ENCODE measurements around the gene RCBTB1. TPM values are rescaled to one million over a fixed set of nuclear protein-coding genes. Genes with fewer than 3 reads are reported as not detected.

The RCBTB1 gene
- total RNA-seq, 2 experiments from 2014 or later: 10.3 to 11.4 TPM

- no peak for ATAC-seq (ENCODE audit: poor library complexity)
- Mint-ChIP-seq H3K27me3 (no peaks in the 10 kb centered on the region), H3K9me3 (no peaks in the 10 kb centered on the region), H3K4me3 (peak overlapping the region; percentile 34), H3K27ac (no peak overlapping the region), H3K4me1 (ENCODE audit: low read depth) (peaks cover 48% of the 10 kb centered on the region), H3K36me3 (ENCODE audit: low read depth) (peaks cover 41% of the 10 kb centered on the region)
- CTCF ChIA-PET: no interaction called here
- Histone ChIP-seq H3K4me1 (ENCODE audit: insufficient read depth, low read length) (peaks cover 12% of the 10 kb centered on the region), H3K27ac (ENCODE audit: low read depth in 1 of 2, low read length in 2 of 2) (no peak overlapping the region), H3K4me3 (ENCODE audit: low read length) (no peak overlapping the region), H3K27me3 (ENCODE audit: control insufficient read depth in 1 of 2, insufficient read depth in 2 of 2, low read length in 2 of 2) (no peaks in the 10 kb centered on the region), H3K36me3 (ENCODE audit: insufficient read depth, low read length) (peaks cover 11% of the 10 kb centered on the region), H3K9me3 (ENCODE audit: control insufficient read depth in 1 of 2, insufficient read depth in 1 of 2, low read length in 2 of 2) (no peaks in the 10 kb centered on the region)
- no peak for DNase-seq
- TF ChIP-seq CTCF (IDR thresholded peaks at IDR 0.05): no peak
- intact Hi-C loops (cut with DNase I, micrococcal nuclease): loop anchor here in 1 of 2 experiments (10.0 kb wide), 1 partner anchor 86 kb away; the partner anchor contains the start of gene PHF11
- POLR2A ChIA-PET: no interaction called here
Measured at GRCh38 chr13:49580980-49581680, 4.2 kb downstream of the RCBTB1 start.

- intact Hi-C loops (cut with DNase I, micrococcal nuclease): no loop called here
- ATAC-seq (ENCODE audit: poor library complexity): no peak
- H3K27ac ChIP-seq (ENCODE audit: low read depth in 1 of 2, low read length in 2 of 2): no peak overlapping the region
- no peak for DNase-seq
- H3K9me3 Mint-ChIP-seq: no peaks in the 10 kb centered on the region
- POLR2A ChIA-PET: no interaction called here
- peaks cover 2% of the 10 kb centered on the region for H3K4me1 ChIP-seq (ENCODE audit: insufficient read depth, low read length)
- H3K27ac Mint-ChIP-seq: no peak overlapping the region
- H3K4me3 ChIP-seq (ENCODE audit: low read length): no peak overlapping the region
- H3K27me3 ChIP-seq (ENCODE audit: control insufficient read depth in 1 of 2, insufficient read depth in 2 of 2, low read length in 2 of 2): no peaks in the 10 kb centered on the region
- no peaks in the 10 kb centered on the region for H3K9me3 ChIP-seq (ENCODE audit: control insufficient read depth in 1 of 2, insufficient read depth in 1 of 2, low read length in 2 of 2)
- peaks cover 11% of the 10 kb centered on the region for H3K36me3 ChIP-seq (ENCODE audit: insufficient read depth, low read length)
- peaks cover 36% of the 10 kb centered on the region for H3K36me3 Mint-ChIP-seq (ENCODE audit: low read depth)
- CTCF ChIA-PET: interaction anchor here (1.6 kb wide), 1 partner anchor 9 kb away, joined by 4 read pairs; no protein-coding TSS in a partner anchor
- no peak overlapping the region for H3K4me3 Mint-ChIP-seq
- peaks cover 44% of the 10 kb centered on the region for H3K4me1 Mint-ChIP-seq (ENCODE audit: low read depth)
- H3K27me3 Mint-ChIP-seq: no peaks in the 10 kb centered on the region
- no peak for TF ChIP-seq CTCF (IDR thresholded peaks at IDR 0.05)
Measured at GRCh38 chr13:49579501-49579900, 5.9 kb downstream of the RCBTB1 start.

- no peak overlapping the region for H3K27ac ChIP-seq (ENCODE audit: low read depth in 1 of 2, low read length in 2 of 2)
- no peaks in the 10 kb centered on the region for H3K9me3 ChIP-seq (ENCODE audit: control insufficient read depth in 1 of 2, insufficient read depth in 1 of 2, low read length in 2 of 2)
- Mint-ChIP-seq H3K27me3 (no peaks in the 10 kb centered on the region), H3K4me3 (no peak overlapping the region), H3K36me3 (ENCODE audit: low read depth) (peaks cover 15% of the 10 kb centered on the region), H3K4me1 (ENCODE audit: low read depth) (peaks cover 26% of the 10 kb centered on the region), H3K27ac (peak overlapping the region; percentile 17), H3K9me3 (no peaks in the 10 kb centered on the region)
- H3K36me3 ChIP-seq (ENCODE audit: insufficient read depth, low read length): peaks cover 6% of the 10 kb centered on the region
- ATAC-seq (ENCODE audit: poor library complexity): no peak
- TF ChIP-seq CTCF (IDR thresholded peaks at IDR 0.05): no peak
- H3K4me3 ChIP-seq (ENCODE audit: low read length): no peak overlapping the region
- ChIA-PET CTCF (interaction anchor here (0.9 kb wide), 1 partner anchor 11 kb away, joined by 3 read pairs; no protein-coding TSS in a partner anchor), POLR2A (interaction anchor here (0.7 to 1.5 kb wide), 2 partner anchors 128 to 232 kb away, joined by 3 to 4 read pairs; partner anchors contain the start of genes CAB39L and SETDB2)
- H3K27me3 ChIP-seq (ENCODE audit: control insufficient read depth in 1 of 2, insufficient read depth in 2 of 2, low read length in 2 of 2): no peaks in the 10 kb centered on the region
- DNase-seq: no peak
- peaks cover 18% of the 10 kb centered on the region for H3K4me1 ChIP-seq (ENCODE audit: insufficient read depth, low read length)
- intact Hi-C loops (cut with DNase I, micrococcal nuclease): no loop called here
Measured at GRCh38 chr13:49571299-49572240, 13.8 kb downstream of the RCBTB1 start.
